HG03575 (cell line): ENCODE measurements around the gene C1orf50.
"Not testable (repeated sequence)": the region's sequence is repeated elsewhere in the genome, so short reads cannot be mapped to it uniquely, and the experiment has no call there.

ENCODE experiments used
- ATAC-seq: cut with Tn5 transposase; IDR thresholded peaks from one replicate; pipeline ENCODE4 v1.9.1; 2021; ENCODE audit not compliant: unreplicated experiment, insufficient number of reproducible peaks, low FRiP score; ENCODE audit errors: extremely low read depth

Gene C1orf50

GRCh38 chr1:42738678-42739226 is 28.3 kb upstream of the C1orf50 start:
- no peak for ATAC-seq

- ATAC-seq = no peak
These were observed 27.0 kb upstream of the C1orf50 start, which contains the start of gene CLDN19 for GRCh38 chr1:42739753-42740700. Gene CLDN19, minus strand, starts transcription at chr1:42740236. Its CDS starts 173 bp downstream, at chr1:42740063.

GRCh38 chr1:42740851-42741580 is 26.0 kb upstream of the C1orf50 start:
- ATAC-seq = no peak

GRCh38 chr1:42741706-42742105 is 25.3 kb upstream of the C1orf50 start:
- ATAC-seq = no peak

GRCh38 chr1:42742141-42742540 is 24.9 kb upstream of the C1orf50 start:
- ATAC-seq = no peak

GRCh38 chr1:42742617-42743316 is 24.3 kb upstream of the C1orf50 start:
- ATAC-seq = no peak

GRCh38 chr1:42743317-42744147 is 23.5 kb upstream of the C1orf50 start:
- ATAC-seq = no peak

- ATAC-seq = no peak
These were observed 23.0 kb upstream of the C1orf50 start for GRCh38 chr1:42744148-42744413.

- ATAC-seq = no peak
These were observed 21.2 kb upstream of the C1orf50 start for GRCh38 chr1:42745851-42746250.

- no peak for ATAC-seq
These were observed 20.5 kb upstream of the C1orf50 start for GRCh38 chr1:42746436-42747105.

GRCh38 chr1:42747125-42747524 is 19.9 kb upstream of the C1orf50 start:
- no peak for ATAC-seq

- no peak for ATAC-seq
These were observed 19.0 kb upstream of the C1orf50 start for GRCh38 chr1:42748021-42748420.

GRCh38 chr1:42748461-42749410 is 18.3 kb upstream of the C1orf50 start:
- no peak for ATAC-seq

- ATAC-seq = no peak
These were observed 17.0 kb upstream of the C1orf50 start for GRCh38 chr1:42750041-42750440.

- ATAC-seq = not testable (repeated sequence)
These were observed 15.5 kb upstream of the C1orf50 start for GRCh38 chr1:42751511-42752070.

GRCh38 chr1:42752284-42752683 is 14.8 kb upstream of the C1orf50 start:
- ATAC-seq = no peak

- no peak for ATAC-seq
These were observed 14.0 kb upstream of the C1orf50 start for GRCh38 chr1:42753070-42753469.
